ENCODE results near the gene DUS1L.

Gene DUS1L

DNA sequence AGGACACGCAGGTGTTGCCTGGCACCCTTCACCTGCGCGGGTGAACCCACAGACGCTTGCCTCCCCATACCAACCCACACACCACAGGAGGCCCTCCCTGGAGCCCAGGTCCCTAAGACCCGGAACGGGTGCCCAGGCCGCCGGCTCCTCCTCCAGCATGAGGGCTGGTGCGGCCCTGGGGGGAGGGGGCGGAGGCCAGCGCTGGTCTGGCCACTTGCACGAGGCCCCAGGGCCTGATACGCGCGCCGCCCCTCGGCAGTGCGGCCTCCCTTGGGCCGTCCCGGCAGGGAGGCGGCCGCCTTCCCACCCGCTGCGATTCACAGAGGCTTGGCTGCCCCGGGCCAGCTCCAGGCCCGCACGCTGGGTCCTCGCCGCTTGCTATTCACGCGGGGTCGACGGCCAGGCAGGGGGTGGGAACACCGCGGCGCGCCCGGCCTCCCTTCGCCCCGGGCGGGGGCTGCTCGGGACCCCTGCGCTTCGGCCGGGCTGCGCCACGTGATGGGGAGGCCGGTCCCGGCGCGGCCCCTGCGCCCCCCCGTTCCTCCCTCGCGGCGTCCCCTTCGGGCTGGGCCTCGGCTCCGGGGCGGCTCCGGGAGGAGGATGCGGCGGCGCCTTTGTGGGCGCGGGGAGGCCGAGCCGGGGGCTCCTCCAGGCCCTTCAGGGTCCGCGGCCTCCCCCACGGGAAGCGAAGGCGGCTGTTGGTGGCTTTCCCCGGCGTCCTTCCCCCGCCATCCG is 31.7 kb upstream of the DUS1L start:
- H3K27ac ChIP-seq: peak overlapping the region; percentile 87 to 98
- H3K36me3 ChIP-seq: peaks cover 30 to 40% (median 37%) of the 10 kb centered on the region in 3 donors
- H3K4me1 ChIP-seq: peaks cover 0 to 52% (median 29%) of the 10 kb centered on the region in 4 donors
- DNase-seq: no peak
- peak overlapping the region; percentile 65 to 84 for H3K4me3 ChIP-seq
- intact Hi-C loops (cut with DNase I; ENCODE audit: low total_unique reads): loop anchor here (5.0 kb wide), 2 partner anchors 60 to 1880 kb away; partner anchors contain the start of gene DCXR
- TF ChIP-seq, protein P1, sequence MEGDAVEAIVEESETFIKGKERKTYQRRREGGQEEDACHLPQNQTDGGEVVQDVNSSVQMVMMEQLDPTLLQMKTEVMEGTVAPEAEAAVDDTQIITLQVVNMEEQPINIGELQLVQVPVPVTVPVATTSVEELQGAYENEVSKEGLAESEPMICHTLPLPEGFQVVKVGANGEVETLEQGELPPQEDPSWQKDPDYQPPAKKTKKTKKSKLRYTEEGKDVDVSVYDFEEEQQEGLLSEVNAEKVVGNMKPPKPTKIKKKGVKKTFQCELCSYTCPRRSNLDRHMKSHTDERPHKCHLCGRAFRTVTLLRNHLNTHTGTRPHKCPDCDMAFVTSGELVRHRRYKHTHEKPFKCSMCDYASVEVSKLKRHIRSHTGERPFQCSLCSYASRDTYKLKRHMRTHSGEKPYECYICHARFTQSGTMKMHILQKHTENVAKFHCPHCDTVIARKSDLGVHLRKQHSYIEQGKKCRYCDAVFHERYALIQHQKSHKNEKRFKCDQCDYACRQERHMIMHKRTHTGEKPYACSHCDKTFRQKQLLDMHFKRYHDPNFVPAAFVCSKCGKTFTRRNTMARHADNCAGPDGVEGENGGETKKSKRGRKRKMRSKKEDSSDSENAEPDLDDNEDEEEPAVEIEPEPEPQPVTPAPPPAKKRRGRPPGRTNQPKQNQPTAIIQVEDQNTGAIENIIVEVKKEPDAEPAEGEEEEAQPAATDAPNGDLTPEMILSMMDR (IDR thresholded peaks at IDR 0.05): no peak
- no peaks in the 10 kb centered on the region for H3K27me3 ChIP-seq
- no peaks in the 10 kb centered on the region for H3K9me3 ChIP-seq

DNA sequence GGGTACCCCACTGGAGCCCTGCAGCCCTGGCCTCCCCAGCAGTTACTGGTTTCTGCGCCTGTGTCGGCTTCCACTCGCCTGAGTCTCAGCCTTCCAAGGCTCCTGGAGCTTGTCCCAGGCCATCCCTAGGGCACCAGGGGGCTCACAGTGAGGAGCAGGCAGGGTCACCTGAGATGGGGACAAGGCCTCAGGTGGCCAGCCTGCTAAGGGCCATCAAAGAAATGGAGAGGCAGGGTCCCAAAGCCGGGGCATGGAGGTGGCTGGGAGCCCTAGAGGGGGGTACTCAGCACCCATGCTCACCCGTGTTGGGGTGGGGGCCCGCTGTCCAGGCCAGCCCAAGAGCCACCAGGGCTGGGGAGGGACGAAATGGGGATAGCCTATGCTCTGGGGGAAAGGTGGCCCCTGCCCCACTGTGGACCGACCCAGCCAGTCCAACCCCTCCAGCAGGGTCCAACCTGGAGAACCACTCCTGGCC is 31.1 kb upstream of the DUS1L start:
- Histone ChIP-seq H3K27ac (peak overlapping the region; percentile 87 to 98), H3K27me3 (no peaks in the 10 kb centered on the region), H3K36me3 (peaks cover 36 to 46% (median 43%) of the 10 kb centered on the region in 3 donors), H3K4me3 (peak overlapping the region; percentile 65 to 84), H3K9me3 (no peaks in the 10 kb centered on the region), H3K4me1 (peaks cover 0 to 51% (median 29%) of the 10 kb centered on the region in 4 donors)
- TF ChIP-seq, protein P1 (IDR thresholded peaks at IDR 0.05): no peak
- no peak for DNase-seq
- intact Hi-C loops (cut with DNase I; ENCODE audit: low total_unique reads): loop anchor here (5.0 kb wide), 2 partner anchors 59 to 1879 kb away; partner anchors contain the start of gene DCXR

DNA sequence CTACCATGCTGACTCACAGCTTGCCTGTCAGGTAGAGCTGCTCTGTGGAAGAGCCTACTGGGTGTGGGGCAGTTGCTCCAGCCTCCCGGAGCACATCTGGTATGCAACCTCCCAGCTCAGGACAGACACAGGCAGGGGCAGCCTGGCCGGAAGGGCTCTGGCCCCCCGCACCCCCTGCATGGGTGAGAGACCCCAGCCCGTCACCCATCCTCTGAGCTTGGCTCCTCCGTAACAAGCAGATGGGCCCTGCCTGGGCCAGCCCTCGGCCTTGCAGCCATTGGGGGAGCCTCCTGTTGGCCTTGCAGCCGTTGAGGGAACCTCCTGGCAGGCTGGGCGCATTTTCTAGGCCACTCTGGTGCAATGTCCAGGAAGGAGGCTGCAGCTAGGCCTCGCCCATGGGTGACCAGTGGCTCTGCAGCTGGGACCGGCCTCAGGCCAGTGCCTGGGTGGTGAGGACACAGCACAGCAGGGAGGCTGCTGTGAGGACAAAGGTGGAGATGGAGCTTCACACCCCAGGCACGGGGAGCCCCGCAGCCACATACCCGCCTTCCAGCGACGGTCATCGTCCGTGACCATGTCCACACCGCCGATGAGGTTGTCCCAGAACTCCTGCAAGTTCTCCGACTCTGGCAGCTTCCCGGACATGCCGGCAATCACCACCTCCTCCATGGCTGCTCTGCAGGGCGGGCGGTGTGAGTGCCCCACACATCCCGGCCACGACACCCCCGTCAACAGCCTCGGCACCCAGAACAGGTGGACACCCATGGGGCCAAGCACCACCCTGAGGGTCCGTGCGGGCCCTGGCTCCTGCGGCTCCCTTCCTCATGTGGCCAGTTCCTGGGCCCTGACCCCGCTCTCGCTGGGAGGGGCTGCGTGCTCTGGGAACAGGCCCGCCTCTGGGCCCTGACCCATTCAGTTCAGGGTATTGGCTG is 30.4 kb upstream of the DUS1L start:
- Histone ChIP-seq H3K36me3 (peaks cover 43 to 53% (median 50%) of the 10 kb centered on the region in 3 donors), H3K4me1 (peaks cover 0 to 45% (median 29%) of the 10 kb centered on the region in 4 donors), H3K4me3 (peak overlapping the region in 1 of 2 donors; percentile 65), H3K9me3 (no peaks in the 10 kb centered on the region), H3K27ac (no peak overlapping the region), H3K27me3 (no peaks in the 10 kb centered on the region)
- TF ChIP-seq, protein P1 (IDR thresholded peaks at IDR 0.05): no peak
- no peak for DNase-seq
- intact Hi-C loops (cut with DNase I; ENCODE audit: low total_unique reads): loop anchor here (5.0 kb wide), 2 partner anchors 59 to 1879 kb away; partner anchors contain the start of gene DCXR

DNA sequence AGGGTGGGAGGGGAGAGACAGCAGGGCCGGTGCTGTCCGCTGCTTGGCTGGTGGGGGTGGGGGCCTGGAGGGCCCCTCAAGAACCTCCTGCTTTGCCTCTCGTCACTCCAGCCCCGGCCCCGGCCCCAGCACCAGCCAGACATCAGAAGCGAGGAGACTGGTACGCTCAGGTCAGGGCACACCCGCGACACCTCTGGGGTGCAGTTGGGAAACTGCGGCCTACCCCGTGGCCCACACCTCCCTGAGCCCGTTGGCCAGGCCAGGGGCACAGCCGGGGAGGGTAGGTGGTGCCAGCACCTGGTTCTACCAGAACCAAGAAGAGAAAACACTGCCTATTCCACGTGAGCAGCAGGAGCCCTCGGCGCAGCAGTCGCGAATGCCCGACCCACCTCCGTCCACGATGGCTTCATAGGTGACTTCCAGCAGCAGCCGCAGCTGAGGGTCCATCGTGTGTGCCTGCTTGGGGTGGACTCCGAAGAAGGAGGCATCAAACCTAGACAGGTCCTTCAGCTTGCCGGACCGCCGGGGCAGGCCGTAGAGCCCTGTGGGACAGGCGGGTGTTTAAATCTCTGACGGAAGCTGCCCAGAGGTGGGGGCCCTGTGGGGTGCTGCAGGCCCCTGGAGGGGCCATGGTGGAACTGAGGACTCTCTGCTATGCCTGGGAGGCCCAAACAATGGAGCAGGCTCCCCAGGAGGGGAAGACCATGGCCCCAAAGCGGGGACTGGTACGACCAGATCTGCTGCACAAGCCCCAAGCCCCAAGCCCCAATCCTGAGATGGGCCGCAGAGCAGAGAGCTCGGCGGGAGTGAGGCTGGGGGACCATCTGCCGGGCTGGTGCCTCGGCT is 29.6 kb upstream of the DUS1L start:
- Histone ChIP-seq H3K9me3 (no peaks in the 10 kb centered on the region), H3K36me3 (peaks cover 51 to 62% (median 59%) of the 10 kb centered on the region in 3 donors), H3K4me1 (peaks cover 0 to 36% (median 28%) of the 10 kb centered on the region in 4 donors), H3K27me3 (no peaks in the 10 kb centered on the region), H3K27ac (no peak overlapping the region), H3K4me3 (no peak overlapping the region)
- TF ChIP-seq, protein P1 (IDR thresholded peaks at IDR 0.05): no peak
- DNase-seq: no peak
- intact Hi-C loops (cut with DNase I; ENCODE audit: low total_unique reads): loop anchor here (5.0 kb wide), 2 partner anchors 58 to 1878 kb away; partner anchors contain the start of gene DCXR

Measured in tibial artery (tissue), 4 donors.